ENCODE results near the gene FAM120A.
"Not testable (repeated sequence)": the region's sequence is repeated elsewhere in the genome, so short reads cannot be mapped to it uniquely, and the experiment has no call there.

Gene FAM120A

GRCh38 chr9:93435386-93435785, 16.1 kb upstream of the FAM120A start:
- no peak for DNase-seq (ENCODE audit: extremely low read depth, low read depth)
- TF ChIP-seq CTCF (IDR thresholded peaks at IDR 0.05; ENCODE audit: low read depth, low read length, missing control alignments), result no peak
- H3K4me3 ChIP-seq (replicated peaks; ENCODE audit: low read depth, low read length), result no peak overlapping the region

- H3K4me3 ChIP-seq (replicated peaks; ENCODE audit: low read depth, low read length), result no peak overlapping the region
- no peak for DNase-seq (ENCODE audit: extremely low read depth, low read depth)
- TF ChIP-seq CTCF (IDR thresholded peaks at IDR 0.05; ENCODE audit: low read depth, low read length, missing control alignments), result no peak
Measured at GRCh38 chr9:93436218-93436617, 15.3 kb upstream of the FAM120A start.

DNA sequence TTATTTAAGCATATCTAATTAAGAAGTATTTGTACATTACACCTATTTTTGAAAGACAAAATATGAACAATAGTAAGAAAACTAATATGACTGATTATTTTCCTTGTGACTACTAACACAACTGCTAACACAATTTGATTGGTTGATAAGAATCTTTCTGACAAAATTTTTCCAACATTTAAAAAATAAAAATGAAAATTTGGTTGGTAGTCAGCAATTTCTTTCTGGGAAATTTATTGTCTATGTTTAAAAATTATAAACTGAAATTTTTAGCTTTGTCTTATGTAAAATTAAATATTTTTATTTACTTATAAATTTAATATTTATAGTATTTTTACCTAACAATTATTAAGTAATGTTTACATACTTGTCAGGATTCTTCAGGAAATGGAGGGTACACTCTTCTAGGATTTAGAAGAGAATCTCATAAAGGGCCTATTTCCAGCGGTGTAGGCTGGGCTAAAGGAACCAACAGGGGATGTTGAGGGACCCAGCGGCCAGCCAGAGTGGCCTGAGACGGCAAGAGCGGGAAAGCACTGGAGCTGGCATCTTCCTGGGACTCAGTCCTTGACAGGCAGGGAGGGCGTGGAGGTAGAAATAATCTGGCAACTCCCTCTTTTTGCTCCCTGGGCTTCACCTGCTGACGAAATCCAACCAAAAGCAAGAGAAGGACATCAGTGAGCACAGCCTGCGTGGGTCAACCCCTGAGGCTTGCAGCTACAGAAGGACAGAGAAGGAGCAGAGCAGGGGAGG, 14.7 kb upstream of the FAM120A start:
- no peak for TF ChIP-seq CTCF (IDR thresholded peaks at IDR 0.05; ENCODE audit: low read depth, low read length, missing control alignments)
- DNase-seq (ENCODE audit: extremely low read depth, low read depth), result no peak
- no peak overlapping the region for H3K4me3 ChIP-seq (replicated peaks; ENCODE audit: low read depth, low read length)

DNA sequence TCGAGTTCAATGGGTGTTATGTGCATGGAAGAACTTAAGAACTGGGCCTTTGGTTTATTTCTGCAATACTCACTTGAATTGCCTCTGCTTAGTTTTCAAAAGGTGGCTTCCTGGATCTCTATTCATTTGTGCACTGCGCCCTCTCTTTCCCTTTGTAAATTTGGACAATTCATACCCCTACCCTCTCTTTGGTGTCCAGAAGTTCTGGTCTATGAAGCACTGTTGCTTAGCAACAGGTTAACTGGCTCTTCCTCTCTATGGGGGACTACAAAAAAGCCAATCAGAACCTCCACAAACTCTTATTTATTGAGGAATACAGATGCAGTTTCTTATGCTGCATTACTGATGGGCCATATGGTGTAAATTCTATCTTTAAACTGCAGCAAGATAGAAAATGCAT, 13.5 kb upstream of the FAM120A start:
- H3K4me3 ChIP-seq (replicated peaks; ENCODE audit: low read depth, low read length), result no peak overlapping the region
- TF ChIP-seq CTCF (IDR thresholded peaks at IDR 0.05; ENCODE audit: low read depth, low read length, missing control alignments), result no peak
- DNase-seq (ENCODE audit: extremely low read depth, low read depth), result no peak

GRCh38 chr9:93439301-93439700, 12.2 kb upstream of the FAM120A start:
- DNase-seq (ENCODE audit: extremely low read depth, low read depth); H3K4me3 ChIP-seq (replicated peaks; ENCODE audit: low read depth, low read length): not testable (repeated sequence)

DNA sequence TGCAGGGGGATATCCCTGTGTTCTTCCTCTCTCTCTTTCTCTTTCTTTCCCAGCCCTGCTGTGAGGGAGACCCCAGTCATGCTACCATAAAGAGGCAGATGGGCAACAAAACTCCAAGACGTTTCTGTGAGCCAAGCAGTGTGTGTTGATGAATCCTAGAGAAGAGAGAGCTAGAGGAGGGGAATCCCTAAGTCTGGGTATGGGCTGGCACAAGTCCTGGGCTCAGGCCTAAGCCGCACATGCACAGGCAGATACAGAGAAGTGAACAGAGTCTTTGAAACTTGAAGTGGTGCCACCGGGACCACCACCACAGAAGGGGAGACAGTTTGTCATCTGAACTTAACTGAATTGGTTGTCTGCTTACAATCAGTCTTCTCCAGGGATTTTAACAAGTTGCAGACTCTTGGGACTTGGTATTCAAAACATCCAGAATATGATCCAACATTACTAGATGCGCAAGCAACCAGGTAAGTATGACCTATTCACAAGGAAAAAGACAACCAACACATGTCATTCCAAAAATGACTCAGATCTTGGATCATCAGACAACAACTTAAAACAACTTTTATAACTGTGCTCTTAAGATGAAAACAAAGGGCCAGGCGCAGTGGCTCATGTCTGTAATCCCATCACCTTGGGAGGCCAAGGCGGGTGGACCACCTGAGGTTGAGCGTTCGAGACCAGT, 10.4 kb upstream of the FAM120A start:
- no peak overlapping the region for H3K4me3 ChIP-seq (replicated peaks; ENCODE audit: low read depth, low read length)
- DNase-seq (ENCODE audit: extremely low read depth, low read depth), result no peak
- TF ChIP-seq CTCF (IDR thresholded peaks at IDR 0.05; ENCODE audit: low read depth, low read length, missing control alignments), result no peak

DNA sequence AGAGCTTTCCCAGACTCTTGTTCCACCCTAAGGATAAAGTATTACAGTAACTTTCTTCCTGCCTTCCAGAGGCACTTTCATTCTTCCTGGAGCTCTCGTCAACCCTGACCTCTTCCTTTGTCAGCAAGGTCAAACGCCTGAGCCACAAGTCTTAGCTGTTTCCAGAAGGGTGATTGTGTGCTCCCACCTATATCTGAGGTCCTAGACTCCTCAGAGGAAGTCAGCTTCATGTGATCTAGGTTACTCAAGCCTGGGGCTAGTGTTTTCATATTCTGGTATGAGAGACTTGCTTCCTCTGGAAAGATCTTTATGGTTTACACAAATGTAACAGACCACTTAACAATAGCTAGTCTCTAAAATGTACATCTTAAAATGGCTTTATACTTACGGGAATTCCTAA, 5.4 kb upstream of the FAM120A start:
- no peak overlapping the region for H3K4me3 ChIP-seq (replicated peaks; ENCODE audit: low read depth, low read length)
- no peak for DNase-seq (ENCODE audit: extremely low read depth, low read depth)
- TF ChIP-seq CTCF (IDR thresholded peaks at IDR 0.05; ENCODE audit: low read depth, low read length, missing control alignments), result no peak

Data from HFF-Myc (cell line).